ENCODE data around the gene SDR39U1. TPM values are rescaled to one million over a fixed set of nuclear protein-coding genes. Genes with fewer than 3 reads are reported as not detected.
"Not testable (repeated sequence)": the region's sequence is repeated elsewhere in the genome, so short reads cannot be mapped to it uniquely, and the experiment has no call there.

The SDR39U1 gene
- total RNA-seq, 1 experiment from 2014 or later: 56.4 TPM

DNA sequence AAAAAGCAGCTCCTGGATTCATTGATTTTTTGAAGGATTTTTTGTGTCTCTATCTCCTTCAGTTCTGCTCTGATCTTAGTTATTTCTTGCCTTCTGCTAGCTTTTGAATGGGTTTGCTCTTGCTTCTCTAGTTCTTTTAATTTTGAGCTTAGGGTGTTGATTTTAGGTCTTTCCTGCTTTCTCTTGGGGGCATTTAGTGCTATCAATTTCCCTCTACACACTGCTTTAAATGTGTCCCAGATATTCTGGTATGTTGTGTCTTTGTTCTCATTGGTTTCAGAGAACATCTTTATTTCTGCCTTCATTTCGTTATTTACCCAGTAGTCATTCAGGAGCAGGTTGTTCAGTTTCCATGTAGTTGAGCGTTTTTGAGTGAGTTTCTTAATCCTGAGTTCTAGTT, 8.3 kb upstream of the SDR39U1 start:
- in situ Hi-C loops (cut with HindIII; ENCODE audit: low sequenced_read_pairs): not testable (repeated sequence)

GRCh38 chr14:24443053-24443665, 583 bp upstream of the SDR39U1 start:
- DNase-seq (ENCODE audit: low spot score): no peak
- in situ Hi-C loops (cut with HindIII; ENCODE audit: low sequenced_read_pairs): no loop called here

More for the DNA sequence above, 8.3 kb upstream of the SDR39U1 start:
- not testable (repeated sequence) for DNase-seq (ENCODE audit: low spot score)

DNA sequence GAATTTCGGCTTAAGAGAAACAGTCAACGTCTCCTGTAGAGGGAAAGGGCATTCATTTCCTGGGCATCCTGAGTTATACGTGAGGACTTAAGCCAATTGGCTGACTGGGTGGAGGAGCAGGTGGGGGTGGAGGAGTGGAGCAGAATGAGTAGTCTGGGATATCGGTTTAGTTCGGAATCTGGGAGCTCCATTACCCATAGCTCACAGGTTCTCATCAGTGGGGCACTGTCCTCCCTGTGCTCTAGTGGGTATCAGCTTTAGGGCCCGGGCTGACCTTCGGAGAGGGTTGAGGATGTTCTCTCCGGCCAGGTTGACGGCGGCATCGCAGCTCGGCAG, 704 bp downstream of the SDR39U1 start:
- in situ Hi-C loops (cut with HindIII; ENCODE audit: low sequenced_read_pairs): no loop called here
- no peak for DNase-seq (ENCODE audit: low spot score)

- no peak for DNase-seq (ENCODE audit: low spot score)
- in situ Hi-C loops (cut with HindIII; ENCODE audit: low sequenced_read_pairs): no loop called here
These were observed 1.1 kb downstream of the SDR39U1 start for GRCh38 chr14:24441485-24441884.

DNA sequence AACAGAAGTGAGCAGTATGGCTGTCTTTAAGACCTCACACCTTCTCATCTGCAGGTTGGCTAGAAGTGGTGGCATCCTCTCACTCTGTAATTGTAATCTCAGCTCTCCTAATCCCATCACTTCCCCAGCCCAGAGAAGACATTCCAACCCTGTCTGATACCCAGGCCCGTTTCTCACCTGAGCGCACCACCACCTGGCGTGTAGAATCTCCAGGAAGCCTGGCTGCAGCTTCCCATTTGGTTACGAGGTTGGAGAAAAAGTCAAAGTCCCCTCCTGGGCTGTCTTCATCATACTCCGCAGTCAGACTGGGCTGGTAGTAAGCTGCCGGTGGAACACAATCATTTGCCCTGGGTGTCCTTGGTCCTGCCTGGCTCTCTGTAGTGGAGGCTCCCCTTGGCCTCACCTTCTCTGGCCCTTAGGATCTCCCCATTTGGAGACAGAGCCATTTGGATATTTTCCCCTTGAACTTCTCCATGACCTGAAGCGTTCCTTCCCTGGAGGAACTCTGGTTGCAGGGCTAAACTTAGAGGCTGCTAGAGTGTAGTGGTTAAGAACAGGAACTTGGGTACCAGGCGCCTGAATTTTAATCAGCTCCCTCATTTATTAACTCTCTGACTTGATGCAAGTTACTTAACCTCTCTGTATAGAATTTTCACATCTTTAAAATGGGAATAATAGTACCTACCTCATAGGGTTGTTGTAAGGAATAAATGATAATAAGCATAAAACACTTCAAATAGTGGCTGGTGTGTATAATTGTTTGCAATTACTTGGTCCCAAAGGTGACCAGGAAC, 1.8 kb downstream of the SDR39U1 start:
- no peak for DNase-seq (ENCODE audit: low spot score)
- in situ Hi-C loops (cut with HindIII; ENCODE audit: low sequenced_read_pairs): no loop called here

DNA sequence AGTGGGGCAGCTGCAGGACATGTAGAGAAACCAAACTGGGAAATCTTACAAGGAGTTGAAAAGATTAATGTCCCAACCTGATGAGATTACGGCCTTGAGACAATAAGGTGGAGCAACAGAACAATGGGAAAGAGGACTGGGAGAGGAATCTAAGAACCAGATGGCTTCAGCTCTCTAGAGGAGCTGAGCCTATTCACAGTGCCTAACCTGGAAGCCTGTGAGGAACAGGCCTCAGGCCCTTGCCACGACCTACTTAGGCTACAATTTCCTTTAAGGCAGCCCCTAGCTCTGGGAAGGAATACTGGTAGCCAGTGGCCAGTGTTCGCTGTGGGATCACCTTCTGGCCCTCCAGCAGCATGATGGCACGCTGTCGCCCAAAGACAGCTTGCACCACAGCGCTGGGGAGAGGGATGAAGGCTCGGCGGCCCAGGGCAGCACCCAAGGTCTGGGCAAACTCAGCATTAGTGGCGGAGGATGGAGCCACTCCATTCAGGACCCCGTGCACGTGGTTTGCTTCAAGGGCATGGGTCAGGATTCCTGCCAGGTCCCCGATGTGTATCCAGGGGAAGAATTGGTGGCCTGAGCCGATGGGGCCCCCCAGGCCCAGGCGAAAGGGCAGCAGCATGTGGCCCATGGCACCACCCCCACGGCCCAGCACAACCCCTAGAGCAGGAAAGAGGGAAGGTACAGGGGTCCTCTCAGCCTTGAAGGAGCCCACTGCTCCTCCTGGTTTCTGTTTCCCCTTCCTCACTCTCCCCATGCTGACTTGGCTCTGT, 2.6 kb downstream of the SDR39U1 start:
- peak; percentile 3 for DNase-seq (ENCODE audit: low spot score)
- in situ Hi-C loops (cut with HindIII; ENCODE audit: low sequenced_read_pairs): no loop called here

DNA sequence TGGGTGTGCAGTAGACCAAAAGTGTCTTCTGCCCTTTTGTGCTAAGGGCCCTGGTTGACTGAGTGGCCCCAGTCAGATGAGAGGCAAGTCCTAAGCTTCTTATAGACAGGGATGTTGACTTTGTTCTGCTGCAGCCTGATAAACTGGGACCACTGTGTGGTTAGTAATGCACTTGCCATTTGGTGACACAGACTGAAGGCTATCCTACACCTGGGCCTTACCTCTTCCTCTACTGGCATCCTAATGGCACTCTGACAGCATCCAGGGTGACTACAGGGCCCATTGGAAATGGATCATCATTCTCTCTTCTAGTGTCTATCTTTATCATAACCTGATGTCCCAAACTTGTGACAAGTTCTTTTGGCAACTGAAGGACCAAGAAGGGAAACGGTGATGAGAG, 3.3 kb downstream of the SDR39U1 start:
- no peak for DNase-seq (ENCODE audit: low spot score)
- in situ Hi-C loops (cut with HindIII; ENCODE audit: low sequenced_read_pairs): no loop called here

DNA sequence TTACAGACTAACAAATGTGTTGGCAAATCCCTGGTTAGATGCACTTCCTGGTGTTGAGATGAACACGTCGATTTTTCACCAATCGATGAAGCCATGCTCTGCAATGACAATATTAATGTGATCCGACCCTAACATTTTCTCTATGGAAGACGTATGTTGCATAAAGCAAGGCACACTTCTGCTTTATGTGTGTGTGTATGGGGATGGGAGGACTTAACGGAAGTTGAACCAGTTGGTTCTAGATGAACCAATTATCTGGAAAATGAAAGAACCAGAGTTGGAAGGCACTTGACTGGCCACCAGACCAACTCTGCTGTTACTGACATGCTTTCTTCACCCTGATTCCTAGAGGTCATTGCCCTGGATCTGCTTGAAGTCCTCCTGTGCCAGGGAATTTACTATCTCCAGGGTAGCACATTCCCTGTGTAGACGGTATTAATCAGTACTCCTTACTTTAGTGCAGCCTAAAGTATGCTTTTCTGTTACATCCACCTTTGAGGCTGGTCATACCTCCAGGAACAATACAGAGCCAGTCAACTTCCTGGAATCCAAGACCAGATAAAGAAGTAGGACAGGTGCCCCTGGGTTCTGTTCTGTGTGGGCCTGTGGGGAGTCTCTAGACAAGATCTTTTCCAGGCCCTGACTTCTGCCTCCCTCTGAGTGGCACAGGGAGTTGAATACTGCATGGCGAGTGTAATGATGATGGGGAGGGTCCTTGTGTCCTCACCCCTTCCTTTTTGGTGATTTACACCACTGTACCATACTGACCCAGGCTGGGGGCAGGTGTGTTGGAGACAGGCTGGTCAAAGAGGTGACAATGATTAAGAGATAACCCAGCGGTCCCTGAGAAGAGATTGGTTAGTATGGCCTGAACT, 4.1 kb downstream of the SDR39U1 start:
- in situ Hi-C loops (cut with HindIII; ENCODE audit: low sequenced_read_pairs): no loop called here
- DNase-seq (ENCODE audit: low spot score): no peak

DNA sequence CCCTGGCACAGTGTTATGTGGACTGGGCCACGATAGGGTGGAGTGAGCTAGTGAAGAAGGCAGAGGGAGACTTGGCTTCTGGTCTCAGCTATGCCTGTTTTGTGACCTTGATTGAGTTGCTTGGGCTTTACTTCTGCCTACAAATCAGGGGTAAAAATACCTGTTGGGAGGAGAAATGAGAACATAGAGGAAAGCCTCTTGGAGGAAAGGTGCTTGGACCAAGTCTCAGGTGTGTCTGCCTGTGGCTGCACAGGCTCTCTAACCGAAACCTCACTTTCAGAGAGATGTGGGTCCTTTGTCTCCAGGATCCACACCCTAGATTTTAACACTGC, 4.9 kb downstream of the SDR39U1 start:
- DNase-seq (ENCODE audit: low spot score): no peak
- in situ Hi-C loops (cut with HindIII; ENCODE audit: low sequenced_read_pairs): no loop called here

DNA sequence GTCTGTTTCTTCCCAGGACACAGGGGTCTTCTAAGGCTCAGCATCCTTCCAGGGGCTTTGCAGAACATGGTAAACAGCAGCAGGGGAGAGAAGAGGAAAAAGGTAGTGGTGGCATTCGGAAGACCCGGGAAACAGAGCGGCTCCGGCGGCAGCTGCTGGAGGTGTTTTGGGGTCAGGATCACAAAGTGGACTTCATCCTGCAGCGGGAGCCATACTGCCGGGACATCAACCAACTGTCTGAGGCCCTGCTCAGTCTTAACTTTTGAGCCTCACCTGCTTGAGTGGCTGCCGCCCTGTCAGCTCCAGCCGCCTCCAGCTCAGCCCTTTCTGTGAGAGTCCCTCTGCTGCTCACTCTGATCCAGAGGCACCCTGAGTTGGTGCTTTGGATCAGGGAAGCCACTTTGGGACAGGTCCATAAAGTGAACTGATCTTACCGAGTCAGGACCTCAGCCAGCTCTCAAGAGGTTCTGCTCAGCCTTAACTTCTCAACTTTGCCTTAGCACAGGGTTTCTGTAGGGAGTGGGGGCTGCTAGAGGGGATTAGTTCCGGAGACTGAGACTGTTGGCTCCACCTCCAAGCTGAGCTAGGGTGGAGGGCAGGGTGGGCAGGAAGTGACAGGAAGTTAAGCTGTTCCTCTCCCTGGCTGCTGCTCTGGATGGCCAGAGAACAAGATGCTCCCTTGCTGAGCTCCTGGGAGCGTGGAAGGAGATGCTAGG, 5.4 kb downstream of the SDR39U1 start:
- peak; percentile 2 for DNase-seq (ENCODE audit: low spot score)
- in situ Hi-C loops (cut with HindIII; ENCODE audit: low sequenced_read_pairs): no loop called here

- peak; percentile 90 for DNase-seq (ENCODE audit: low spot score)
- in situ Hi-C loops (cut with HindIII; ENCODE audit: low sequenced_read_pairs): no loop called here
These were observed 6.1 kb downstream of the SDR39U1 start for GRCh38 chr14:24436355-24437019.

DNA sequence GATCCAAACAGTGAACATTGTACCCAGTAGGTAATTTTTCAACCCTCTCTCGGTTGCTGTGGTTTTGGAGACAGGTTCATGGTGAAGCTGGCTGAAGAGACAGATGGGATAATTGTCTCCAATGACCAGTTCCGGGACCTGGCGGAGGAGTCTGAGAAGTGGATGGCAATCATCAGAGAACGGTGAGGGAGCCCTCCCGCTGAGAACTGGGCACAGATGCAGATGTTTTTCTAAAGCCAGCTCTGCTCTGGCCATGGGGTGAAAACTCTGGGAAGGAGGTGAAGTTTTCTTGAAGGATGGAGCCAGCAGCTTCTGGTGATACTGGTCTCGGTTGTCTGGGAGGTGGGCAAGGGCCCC, 6.6 kb downstream of the SDR39U1 start:
- DNase-seq (ENCODE audit: low spot score): no peak
- in situ Hi-C loops (cut with HindIII; ENCODE audit: low sequenced_read_pairs): no loop called here

- in situ Hi-C loops (cut with HindIII; ENCODE audit: low sequenced_read_pairs): no loop called here
- no peak for DNase-seq (ENCODE audit: low spot score)
These were observed 7.3 kb downstream of the SDR39U1 start for GRCh38 chr14:24435192-24435810.

GRCh38 chr14:24434676-24435075, 7.9 kb downstream of the SDR39U1 start:
- no peak for DNase-seq (ENCODE audit: low spot score)
- in situ Hi-C loops (cut with HindIII; ENCODE audit: low sequenced_read_pairs): no loop called here

DNA sequence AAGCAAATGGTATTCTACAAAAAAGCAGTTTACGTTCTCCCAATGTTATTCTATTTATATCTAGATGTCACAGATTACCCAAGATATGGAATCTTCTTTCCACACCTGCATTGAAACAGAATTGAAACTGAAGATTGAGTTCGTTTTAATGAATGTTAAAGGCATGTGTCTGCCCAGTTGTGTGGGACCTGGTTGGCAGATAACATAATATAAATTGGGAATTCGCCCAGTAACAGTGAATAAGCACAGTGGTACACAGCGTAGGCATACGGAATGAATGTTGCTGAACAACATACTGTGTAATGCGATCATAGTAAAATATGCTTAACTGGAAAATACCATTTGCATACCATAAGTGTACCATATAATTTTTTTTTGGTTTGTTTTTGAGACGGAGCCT, 8.5 kb downstream of the SDR39U1 start:
- peak; percentile 0 for DNase-seq (ENCODE audit: low spot score)
- in situ Hi-C loops (cut with HindIII; ENCODE audit: low sequenced_read_pairs): no loop called here

GRCh38 chr14:24432259-24433131, 10.1 kb downstream of the SDR39U1 start:
- in situ Hi-C loops (cut with HindIII; ENCODE audit: low sequenced_read_pairs): no loop called here
- no peak for DNase-seq (ENCODE audit: low spot score)

DNA sequence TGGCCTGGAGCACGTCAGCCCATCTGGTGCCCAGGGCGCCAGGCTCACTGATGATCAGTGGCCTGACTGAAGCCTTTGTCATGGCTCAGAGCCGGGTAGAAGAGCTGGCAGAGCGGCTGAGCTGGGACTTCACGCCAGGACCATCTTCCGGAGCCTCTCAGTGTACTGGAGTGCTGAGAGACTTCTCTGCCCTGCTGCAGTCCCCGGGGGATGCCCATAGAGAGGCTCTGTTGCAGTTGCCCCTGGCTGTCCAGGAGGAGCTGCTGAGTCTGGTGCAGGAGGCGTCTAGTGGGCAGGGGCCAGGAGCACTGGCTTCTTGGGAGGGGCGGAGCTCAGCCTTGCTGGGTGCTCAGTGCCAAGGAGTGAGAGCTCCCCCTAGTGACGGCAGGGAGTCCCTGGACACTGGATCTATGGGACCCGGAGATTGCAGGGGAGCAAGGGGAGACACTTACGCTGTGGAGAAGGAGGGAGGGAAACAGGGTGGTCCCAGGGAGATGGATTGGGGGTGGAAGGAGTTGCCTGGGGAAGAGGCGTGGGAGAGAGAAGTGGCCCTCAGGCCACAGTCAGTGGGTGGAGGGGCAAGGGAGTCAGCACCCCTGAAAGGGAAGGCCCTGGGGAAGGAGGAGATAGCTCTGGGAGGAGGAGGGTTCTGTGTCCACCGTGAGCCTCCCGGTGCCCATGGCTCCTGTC, 10.9 kb downstream of the SDR39U1 start:
- in situ Hi-C loops (cut with HindIII; ENCODE audit: low sequenced_read_pairs): no loop called here
- peak; percentile 96 for DNase-seq (ENCODE audit: low spot score)

All from G401 (cell line).